A549 treated with DMSO at 1 μM for 4 hours (cell line): Measurements from ENCODE around the gene ANKUB1. TPM values are rescaled to one million over a fixed set of nuclear protein-coding genes. Genes with fewer than 3 reads are reported as not detected.

Source experiments
- total RNA-seq: library from RNA; stranded (reverse); fragments of 200-300 nt; extraction: Qiagen RNA extraction; gene quantifications from 5 replicates; pipeline ENCODE4 v1.2.3, GENCODE V29; 2022; ENCODE audit warnings: low read depth

Gene ANKUB1
- not detected in 5 replicates for total RNA-seq

DNA sequence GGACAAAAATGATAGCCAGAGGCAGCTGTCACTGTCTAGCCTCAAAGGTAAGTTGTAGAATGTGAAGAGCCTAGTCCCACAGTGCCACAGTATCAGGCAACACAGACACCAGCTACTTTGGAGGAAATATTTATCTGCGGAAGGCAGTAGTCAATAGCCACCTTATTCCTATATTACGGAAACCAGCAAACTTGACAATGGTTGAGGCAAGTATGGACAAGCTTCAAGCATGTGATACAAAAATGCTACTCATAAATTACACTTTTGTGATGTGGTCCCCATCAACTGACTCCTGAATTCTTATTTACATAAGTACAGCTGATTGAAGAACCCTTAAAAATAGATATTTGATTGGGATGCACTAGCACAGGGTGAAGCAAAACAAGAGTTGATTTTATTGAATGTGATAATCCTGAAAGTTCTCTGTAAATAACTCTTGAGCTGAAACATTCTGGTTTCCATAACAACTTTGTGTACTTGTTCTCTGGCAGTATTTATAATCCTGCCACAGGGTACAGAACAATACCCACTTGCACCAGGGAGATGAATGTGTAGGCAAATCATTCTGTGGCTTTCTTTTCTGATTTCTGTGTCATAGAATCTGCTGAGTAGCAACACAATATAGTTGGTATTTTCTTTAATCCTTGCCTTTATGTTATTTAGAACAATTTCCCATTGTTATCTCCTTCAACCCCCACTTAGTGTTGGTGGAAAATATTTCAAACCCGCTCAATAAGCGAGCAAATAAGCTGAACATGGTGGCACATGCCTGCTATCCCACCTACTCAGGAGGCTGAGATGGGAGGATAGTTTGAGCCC, at the start of gene ANKUB1:
ANKUB1 (minus strand) TSS at position 103 of the 819 bp plus-strand sequence. CDS start 188 bp downstream, outside the sequence.

GRCh38 chr3:149812606-149813366, 20.4 kb upstream of the ANKUB1 start, which contains the start of gene RNF13:
Gene RNF13, plus strand, starts transcription at chr3:149813215. Its CDS starts 32,812 bp downstream, at chr3:149846027.

GRCh38 chr3:149752051-149752787, 40.1 kb downstream of the ANKUB1 start, which contains the start of gene COMMD2:
Gene COMMD2, minus strand, starts transcription at chr3:149752489. Its CDS starts 45 bp downstream, at chr3:149752444.

Other genes starting within 250 kb of the ANKUB1 start
- gene WWTR1, start 134.5 kb downstream of the ANKUB1 start, total RNA-seq, result 113 to 160 TPM (median 135 TPM) in 5 replicates
- 31.7 to 42.5 TPM (median 37.2 TPM) in 5 replicates for gene COMMD2, start 40.1 kb downstream of the ANKUB1 start, total RNA-seq
- gene RNF13, start 20.7 kb upstream of the ANKUB1 start, total RNA-seq, result 34.4 to 49.6 TPM (median 43.0 TPM) in 5 replicates
- gene PFN2, start 178.3 kb upstream of the ANKUB1 start, total RNA-seq, result 151 to 184 TPM (median 169 TPM) in 5 replicates